NT2/D1 (cell line): Measurements from ENCODE around the gene GARRE1.

Experiments used
- SUZ12 ChIP-seq: IDR thresholded peaks from 2 replicates; pipeline ENCODE4 v1.6.1; 2011; ENCODE audit not compliant: insufficient read length, insufficient read depth; ENCODE audit errors: extremely low read depth
- YY1 ChIP-seq: IDR thresholded peaks from 2 replicates; pipeline ENCODE4 v1.6.1; 2011; ENCODE audit not compliant: insufficient read length, insufficient read depth
- ZNF274 ChIP-seq: IDR thresholded peaks from 2 replicates; pipeline ENCODE4 v1.6.1; 2011; ENCODE audit warnings: mild to moderate bottlenecking, low read depth, low read length

DNA sequence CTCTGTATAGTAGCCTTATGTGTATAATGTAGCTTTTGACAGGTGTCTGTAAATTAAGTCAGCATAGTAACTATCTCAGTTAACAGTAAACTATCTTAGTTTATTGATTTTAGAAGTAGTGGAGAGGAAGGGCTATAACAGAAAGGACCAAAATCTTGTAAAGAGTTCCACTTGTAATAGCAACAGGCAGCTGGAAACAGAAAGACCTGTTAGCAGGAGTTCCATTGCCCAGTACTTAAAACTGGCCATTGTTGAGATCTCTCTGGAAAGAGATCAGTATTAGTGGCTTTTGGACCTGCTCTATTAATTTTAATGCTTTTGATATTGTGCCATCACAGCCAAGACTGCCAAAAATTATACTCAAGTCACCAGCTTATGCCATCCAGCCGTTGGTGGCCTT lies 32.0 kb upstream of the GARRE1 start:
- TF ChIP-seq ZNF274 (no peak), YY1 (no peak), SUZ12 (no peak)
